HG03175 (cell line): ENCODE data around the gene OR9Q2.
"Not testable (repeated sequence)": the region's sequence is repeated elsewhere in the genome, so short reads cannot be mapped to it uniquely, and the experiment has no call there.

Experiments used
- ATAC-seq: cut with Tn5 transposase; IDR thresholded peaks from one replicate; pipeline ENCODE4 v1.9.1; 2021; ENCODE audit warnings: mild to moderate bottlenecking, moderate library complexity; ENCODE audit not compliant: unreplicated experiment

Gene OR9Q2

GRCh38 chr11:58188770-58189169 lies at the start of gene OR9Q2:
Gene OR9Q2, plus strand, starts transcription at chr11:58189070. Its CDS starts 1,421 bp downstream, at chr11:58190491.
- ATAC-seq = no peak

- ATAC-seq = no peak
Observed at GRCh38 chr11:58142761-58143160, 46.1 kb upstream of the OR9Q2 start.

GRCh38 chr11:58152781-58153180 lies 36.1 kb upstream of the OR9Q2 start:
- no peak for ATAC-seq

- no peak for ATAC-seq
Observed at GRCh38 chr11:58164389-58164788, 24.5 kb upstream of the OR9Q2 start.

- ATAC-seq = no peak
Observed at GRCh38 chr11:58164990-58165389, 23.9 kb upstream of the OR9Q2 start.

GRCh38 chr11:58165504-58166106 lies 23.3 kb upstream of the OR9Q2 start:
- no peak for ATAC-seq

- no peak for ATAC-seq
Observed at GRCh38 chr11:58177409-58178054, 11.3 kb upstream of the OR9Q2 start.

GRCh38 chr11:58178444-58178843 lies 10.4 kb upstream of the OR9Q2 start:
- no peak for ATAC-seq

GRCh38 chr11:58179648-58180047 lies 9.2 kb upstream of the OR9Q2 start:
- no peak for ATAC-seq

- ATAC-seq = no peak
Observed at GRCh38 chr11:58186938-58187337, 1.9 kb upstream of the OR9Q2 start.

- ATAC-seq = no peak
Observed at GRCh38 chr11:58192229-58192628, 3.4 kb downstream of the OR9Q2 start.

GRCh38 chr11:58193391-58193790 lies 4.5 kb downstream of the OR9Q2 start:
- ATAC-seq = no peak

- no peak for ATAC-seq
Observed at GRCh38 chr11:58195939-58196338, 7.1 kb downstream of the OR9Q2 start.

- no peak for ATAC-seq
Observed at GRCh38 chr11:58199271-58199670, 10.4 kb downstream of the OR9Q2 start.

- no peak for ATAC-seq
Observed at GRCh38 chr11:58204042-58204441, 15.2 kb downstream of the OR9Q2 start, which contains the start of gene OR1S2. Gene OR1S2, minus strand, starts transcription at chr11:58204142. Its CDS starts 0 bp downstream, at chr11:58204142.

GRCh38 chr11:58212420-58212819 lies 23.6 kb downstream of the OR9Q2 start, which contains the start of gene OR1S1:
Gene OR1S1, plus strand, starts transcription at chr11:58212720.
- ATAC-seq = not testable (repeated sequence)

- no peak for ATAC-seq
Observed at GRCh38 chr11:58216476-58216875, 27.6 kb downstream of the OR9Q2 start.

GRCh38 chr11:58222721-58223120 lies 33.9 kb downstream of the OR9Q2 start:
- ATAC-seq = no peak

GRCh38 chr11:58227956-58228615 lies 39.2 kb downstream of the OR9Q2 start:
- ATAC-seq = no peak
